HL-60 (cell line): ENCODE data around the gene VWA5A.

Source experiments
- TF ChIP-seq, protein P1 (sequence below): IDR thresholded peaks from 2 replicates; pipeline ENCODE4 v1.6.1; 2012; ENCODE audit warnings: low read depth; ENCODE audit not compliant: insufficient replicate concordance
- TF ChIP-seq, protein P2 (sequence below): IDR thresholded peaks from one replicate; pipeline ENCODE4 v1.5.1; 2011; ENCODE audit warnings: low read length, control low read depth, inconsistent platforms; ENCODE audit not compliant: insufficient read depth

DNA sequence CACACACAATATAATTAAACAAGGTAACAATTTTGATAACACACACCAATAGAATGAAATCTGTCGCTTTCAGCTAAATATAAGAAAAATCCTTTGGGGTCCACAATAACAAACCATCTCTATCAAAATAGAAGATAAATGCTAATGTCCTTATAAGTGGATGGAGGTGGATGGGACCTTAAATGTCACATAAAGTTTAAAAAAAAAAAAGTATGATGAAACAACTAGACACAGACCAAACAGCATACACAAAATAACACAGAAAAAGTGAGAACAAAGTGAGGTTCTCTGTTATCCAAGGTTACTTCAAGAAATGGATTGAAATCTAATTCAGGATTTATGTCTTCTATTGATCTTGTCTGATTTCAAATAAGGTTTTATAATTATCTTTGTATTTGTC lies 57.3 kb downstream of the VWA5A start:
- TF ChIP-seq, protein P1, sequence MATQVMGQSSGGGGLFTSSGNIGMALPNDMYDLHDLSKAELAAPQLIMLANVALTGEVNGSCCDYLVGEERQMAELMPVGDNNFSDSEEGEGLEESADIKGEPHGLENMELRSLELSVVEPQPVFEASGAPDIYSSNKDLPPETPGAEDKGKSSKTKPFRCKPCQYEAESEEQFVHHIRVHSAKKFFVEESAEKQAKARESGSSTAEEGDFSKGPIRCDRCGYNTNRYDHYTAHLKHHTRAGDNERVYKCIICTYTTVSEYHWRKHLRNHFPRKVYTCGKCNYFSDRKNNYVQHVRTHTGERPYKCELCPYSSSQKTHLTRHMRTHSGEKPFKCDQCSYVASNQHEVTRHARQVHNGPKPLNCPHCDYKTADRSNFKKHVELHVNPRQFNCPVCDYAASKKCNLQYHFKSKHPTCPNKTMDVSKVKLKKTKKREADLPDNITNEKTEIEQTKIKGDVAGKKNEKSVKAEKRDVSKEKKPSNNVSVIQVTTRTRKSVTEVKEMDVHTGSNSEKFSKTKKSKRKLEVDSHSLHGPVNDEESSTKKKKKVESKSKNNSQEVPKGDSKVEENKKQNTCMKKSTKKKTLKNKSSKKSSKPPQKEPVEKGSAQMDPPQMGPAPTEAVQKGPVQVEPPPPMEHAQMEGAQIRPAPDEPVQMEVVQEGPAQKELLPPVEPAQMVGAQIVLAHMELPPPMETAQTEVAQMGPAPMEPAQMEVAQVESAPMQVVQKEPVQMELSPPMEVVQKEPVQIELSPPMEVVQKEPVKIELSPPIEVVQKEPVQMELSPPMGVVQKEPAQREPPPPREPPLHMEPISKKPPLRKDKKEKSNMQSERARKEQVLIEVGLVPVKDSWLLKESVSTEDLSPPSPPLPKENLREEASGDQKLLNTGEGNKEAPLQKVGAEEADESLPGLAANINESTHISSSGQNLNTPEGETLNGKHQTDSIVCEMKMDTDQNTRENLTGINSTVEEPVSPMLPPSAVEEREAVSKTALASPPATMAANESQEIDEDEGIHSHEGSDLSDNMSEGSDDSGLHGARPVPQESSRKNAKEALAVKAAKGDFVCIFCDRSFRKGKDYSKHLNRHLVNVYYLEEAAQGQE, result no peak
- TF ChIP-seq, protein P2, sequence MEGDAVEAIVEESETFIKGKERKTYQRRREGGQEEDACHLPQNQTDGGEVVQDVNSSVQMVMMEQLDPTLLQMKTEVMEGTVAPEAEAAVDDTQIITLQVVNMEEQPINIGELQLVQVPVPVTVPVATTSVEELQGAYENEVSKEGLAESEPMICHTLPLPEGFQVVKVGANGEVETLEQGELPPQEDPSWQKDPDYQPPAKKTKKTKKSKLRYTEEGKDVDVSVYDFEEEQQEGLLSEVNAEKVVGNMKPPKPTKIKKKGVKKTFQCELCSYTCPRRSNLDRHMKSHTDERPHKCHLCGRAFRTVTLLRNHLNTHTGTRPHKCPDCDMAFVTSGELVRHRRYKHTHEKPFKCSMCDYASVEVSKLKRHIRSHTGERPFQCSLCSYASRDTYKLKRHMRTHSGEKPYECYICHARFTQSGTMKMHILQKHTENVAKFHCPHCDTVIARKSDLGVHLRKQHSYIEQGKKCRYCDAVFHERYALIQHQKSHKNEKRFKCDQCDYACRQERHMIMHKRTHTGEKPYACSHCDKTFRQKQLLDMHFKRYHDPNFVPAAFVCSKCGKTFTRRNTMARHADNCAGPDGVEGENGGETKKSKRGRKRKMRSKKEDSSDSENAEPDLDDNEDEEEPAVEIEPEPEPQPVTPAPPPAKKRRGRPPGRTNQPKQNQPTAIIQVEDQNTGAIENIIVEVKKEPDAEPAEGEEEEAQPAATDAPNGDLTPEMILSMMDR, result no peak
